HG03378 (cell line): Measurements from ENCODE around the gene NPHP4.

ENCODE experiments used
- ATAC-seq: cut with Tn5 transposase; IDR thresholded peaks from one replicate; pipeline ENCODE4 v1.9.1; 2021; ENCODE audit warnings: mild to moderate bottlenecking, moderate library complexity; ENCODE audit not compliant: unreplicated experiment

Gene NPHP4

DNA sequence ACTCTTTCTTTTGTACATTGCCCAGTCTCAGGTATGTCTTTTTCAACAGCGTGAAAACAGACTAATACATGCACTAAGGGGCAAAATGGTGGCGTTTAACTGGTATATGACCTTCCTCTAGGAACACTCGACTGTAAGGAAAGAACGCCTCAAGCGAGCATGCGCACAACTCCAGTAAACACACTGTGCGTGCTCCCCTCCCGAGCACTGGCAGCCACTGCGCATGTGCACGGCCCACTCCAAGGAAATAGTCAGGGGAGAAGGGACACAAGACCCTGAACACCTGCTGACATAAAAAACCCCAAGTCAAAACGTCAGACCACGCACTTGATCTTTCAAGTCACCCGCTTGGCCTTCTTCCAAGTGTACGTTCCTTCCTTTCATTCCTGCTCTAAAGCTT lies 173.5 kb downstream of the NPHP4 start:
- no peak for ATAC-seq

DNA sequence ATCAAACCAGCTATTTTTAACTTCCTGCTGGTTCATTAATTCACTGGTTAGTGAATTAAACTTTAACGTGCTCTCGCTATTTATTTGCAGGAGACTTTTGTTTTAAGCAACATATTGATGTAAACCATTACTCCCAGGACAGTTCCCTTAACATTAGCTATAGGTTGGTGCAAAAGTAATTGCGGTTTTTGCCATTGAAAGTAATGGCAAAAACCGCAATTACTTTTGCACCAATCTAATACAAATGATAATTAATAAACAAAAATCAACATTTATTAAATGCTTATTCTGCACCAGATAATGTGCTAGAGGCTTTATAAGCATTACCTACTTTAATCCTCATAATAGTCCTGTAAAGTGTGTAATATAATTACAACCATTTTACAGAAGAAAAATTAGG lies 176.5 kb downstream of the NPHP4 start:
- ATAC-seq, result no peak

DNA sequence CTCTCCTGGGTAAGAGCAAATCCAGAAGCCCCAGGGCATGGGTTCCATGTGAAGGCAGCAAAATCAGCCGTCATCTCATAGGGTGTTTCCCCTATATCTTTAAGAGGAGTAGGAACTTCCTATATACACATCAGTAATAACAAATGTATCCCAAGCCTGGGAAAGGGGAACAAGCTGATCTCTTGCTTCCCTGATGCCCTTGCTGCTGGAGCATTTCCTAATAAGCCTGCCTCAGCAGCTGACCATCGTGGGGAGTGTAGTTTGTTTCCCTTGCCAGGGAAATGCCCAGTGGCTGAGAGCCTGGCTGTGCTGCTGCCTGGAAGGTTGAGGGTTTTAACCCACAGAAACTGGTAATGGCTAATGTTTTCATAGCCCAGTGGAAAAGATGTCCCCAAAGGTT lies 177.0 kb downstream of the NPHP4 start:
- ATAC-seq, result no peak

DNA sequence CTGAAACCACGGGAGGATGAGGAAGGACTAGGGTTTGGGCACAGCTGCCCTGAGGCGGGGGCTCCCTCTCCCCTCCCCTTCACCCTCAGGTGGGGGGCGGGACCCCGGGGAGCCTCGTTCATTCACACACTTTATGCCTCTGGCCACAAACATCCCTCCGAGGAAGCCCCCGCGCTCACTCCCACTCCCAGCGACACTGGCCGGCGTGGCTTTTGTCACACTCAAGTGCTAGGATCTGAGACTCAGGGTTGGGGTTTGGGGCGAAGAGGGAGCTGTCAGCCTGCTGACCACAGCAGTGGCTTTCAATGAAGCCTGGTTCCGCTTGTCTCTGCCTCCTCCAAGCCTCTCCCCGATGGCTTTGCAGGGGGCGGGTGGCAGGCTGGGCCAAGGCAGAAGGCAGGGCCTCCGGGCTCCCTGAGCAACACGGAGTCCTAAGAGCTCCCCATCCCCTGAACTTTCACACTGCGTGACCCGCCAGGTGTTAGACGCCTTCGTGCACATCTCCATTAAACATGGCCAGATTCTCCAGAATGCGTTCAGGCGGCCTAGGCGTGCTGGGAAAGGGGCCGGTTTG lies 178.1 kb downstream of the NPHP4 start:
- no peak for ATAC-seq

DNA sequence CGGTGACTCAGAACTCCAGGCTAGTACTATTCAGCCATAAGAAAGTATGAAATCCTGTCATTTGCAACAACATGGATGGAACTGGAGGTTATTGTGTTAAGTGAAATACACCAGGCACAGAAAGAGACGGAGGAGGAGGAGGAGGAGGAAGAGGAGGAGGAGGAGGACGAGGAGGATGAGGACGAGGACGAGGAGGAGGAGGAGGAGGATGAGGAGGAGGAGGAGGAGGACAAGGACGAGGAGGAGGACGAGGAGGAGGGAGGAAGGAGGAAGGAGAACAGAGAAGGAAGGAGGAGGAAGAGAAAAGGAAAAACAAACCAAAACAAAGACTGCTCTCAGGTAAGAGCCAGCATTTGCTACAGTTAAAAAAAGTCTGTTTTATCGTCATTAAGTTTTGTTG lies 178.7 kb downstream of the NPHP4 start:
- no peak for ATAC-seq
